Esophagus squamous epithelium (tissue), 5 donors: ENCODE results near the gene CNDP2. TPM values are rescaled to one million over a fixed set of nuclear protein-coding genes. Genes with fewer than 3 reads are reported as not detected.

ENCODE experiments used
- DNase-seq: peaks from one replicate; lab custom pipeline; 2025; lab: John Stamatoyannopoulos, UW
- H3K27ac ChIP-seq, 4 donors: fragments of 200-600 bp; sonication (generic); one replicate each; pipeline ENCODE4 v1.5.1; 2016 to 2019; ENCODE audit warnings: mild to moderate bottlenecking in 1 of 4
- H3K27me3 ChIP-seq, 4 donors: fragments of 200-600 bp; sonication (generic); 1 replicate in 3 of 4; 2 replicates in 1 of 4; pipeline versions ENCODE4 v1.5.1 to v1.6.0; 2017 to 2021; ENCODE audit warnings: antibody characterized with exemption in 1 of 4
- H3K36me3 ChIP-seq, 3 donors: fragments of 200-600 bp; sonication (generic); one replicate each; pipeline ENCODE4 v1.5.1; 2016 to 2019
- H3K4me1 ChIP-seq, 3 donors: fragments of 200-600 bp; sonication (generic); one replicate each; pipeline ENCODE4 v1.5.1; 2017 to 2019
- H3K4me3 ChIP-seq, 4 donors: fragments of 200-600 bp; sonication (generic); 1 replicate in 3 of 4; 2 replicates in 1 of 4; pipeline ENCODE4 v1.5.1; 2016 to 2019; ENCODE audit warnings: mild to moderate bottlenecking in 2 of 4, moderate library complexity in 1 of 4
- H3K9me3 ChIP-seq, 3 donors: fragments of 200-600 bp; sonication (generic); one replicate each; pipeline ENCODE4 v1.5.1; 2016 to 2019
- POLR2A ChIP-seq, 4 donors: fragments of 450-650 bp; IDR thresholded peaks; one replicate each; pipeline ENCODE4 v1.6.1; 2017; ENCODE audit warnings: antibody characterized with exemption in 4 of 4, mild to moderate bottlenecking in 4 of 4, moderate library complexity in 3 of 4
- WGBS, 2 donors: methylation state at CpG; one replicate each; pipeline ENCODE4 v1.1.5; 2018; 5-methylcytosine and 5-hydroxymethylcytosine counted together
- intact Hi-C: fragments of 100-400 bp; cut with DNase I; formaldehyde crosslinking; loops from one replicate; pipeline ENCODE4 v1.15.0; 2022
- total RNA-seq, 4 donors: library from RNA; depleted of rRNA; stranded (reverse); fragments of >200 nt; gene quantifications; one replicate each; pipeline ENCODE4 v1.1.0, GENCODE V29; 2016
- TF ChIP-seq, protein P1 (sequence below), 6 experiments: fragments of 450-650 bp in 4 of 6; fragments of 200-600 bp in 2 of 6; sonication (generic) in 2 of 6; IDR thresholded peaks; one replicate each; pipeline ENCODE4 v1.5.1; 2016 to 2019; ENCODE audit warnings: antibody characterized with exemption in 6 of 6, mild to moderate bottlenecking in 4 of 6, moderate library complexity in 4 of 6
- donor health status: DM: yes; HTN: yes; CAD: no.

The CNDP2 gene
- 100 to 1,000 TPM in 2 of 4 donors, 10 to 100 TPM in 2; 66.6 to 136 (median 87.9) TPM for total RNA-seq

GRCh38 chr18:74495581-74496507 is at the start of gene CNDP2:
Gene CNDP2 (plus strand): TSS chr18:74496363. CDS start chr18:74499974, 3,611 bp downstream.
- peaks cover 17 to 48% (median 23%) of the 10 kb centered on the region in 3 donors for H3K4me1 ChIP-seq
- peak in 3 of 4 donors; percentile 64 to 94 (median 83) for TF ChIP-seq POLR2A (IDR thresholded peaks at IDR 0.05)
- TF ChIP-seq, protein P1, sequence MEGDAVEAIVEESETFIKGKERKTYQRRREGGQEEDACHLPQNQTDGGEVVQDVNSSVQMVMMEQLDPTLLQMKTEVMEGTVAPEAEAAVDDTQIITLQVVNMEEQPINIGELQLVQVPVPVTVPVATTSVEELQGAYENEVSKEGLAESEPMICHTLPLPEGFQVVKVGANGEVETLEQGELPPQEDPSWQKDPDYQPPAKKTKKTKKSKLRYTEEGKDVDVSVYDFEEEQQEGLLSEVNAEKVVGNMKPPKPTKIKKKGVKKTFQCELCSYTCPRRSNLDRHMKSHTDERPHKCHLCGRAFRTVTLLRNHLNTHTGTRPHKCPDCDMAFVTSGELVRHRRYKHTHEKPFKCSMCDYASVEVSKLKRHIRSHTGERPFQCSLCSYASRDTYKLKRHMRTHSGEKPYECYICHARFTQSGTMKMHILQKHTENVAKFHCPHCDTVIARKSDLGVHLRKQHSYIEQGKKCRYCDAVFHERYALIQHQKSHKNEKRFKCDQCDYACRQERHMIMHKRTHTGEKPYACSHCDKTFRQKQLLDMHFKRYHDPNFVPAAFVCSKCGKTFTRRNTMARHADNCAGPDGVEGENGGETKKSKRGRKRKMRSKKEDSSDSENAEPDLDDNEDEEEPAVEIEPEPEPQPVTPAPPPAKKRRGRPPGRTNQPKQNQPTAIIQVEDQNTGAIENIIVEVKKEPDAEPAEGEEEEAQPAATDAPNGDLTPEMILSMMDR (IDR thresholded peaks at IDR 0.05) = peak in 2 of 6 experiments; percentile 5 to 25
- 0% methylated on average over 16 to 40 of the region's 71 CpGs for WGBS, 2 donors
- DNase-seq = peak; percentile 93
- no peaks in the 10 kb centered on the region for H3K27me3 ChIP-seq
- no peaks in the 10 kb centered on the region for H3K9me3 ChIP-seq
- intact Hi-C loops = no loop called here
- H3K36me3 ChIP-seq = no peaks in the 10 kb centered on the region
- H3K27ac ChIP-seq = peak within 1 kb of the TSS; percentile 96 to 98 (median 98)
- peak within 1 kb of the TSS; percentile 82 to 94 (median 90) for H3K4me3 ChIP-seq

DNA sequence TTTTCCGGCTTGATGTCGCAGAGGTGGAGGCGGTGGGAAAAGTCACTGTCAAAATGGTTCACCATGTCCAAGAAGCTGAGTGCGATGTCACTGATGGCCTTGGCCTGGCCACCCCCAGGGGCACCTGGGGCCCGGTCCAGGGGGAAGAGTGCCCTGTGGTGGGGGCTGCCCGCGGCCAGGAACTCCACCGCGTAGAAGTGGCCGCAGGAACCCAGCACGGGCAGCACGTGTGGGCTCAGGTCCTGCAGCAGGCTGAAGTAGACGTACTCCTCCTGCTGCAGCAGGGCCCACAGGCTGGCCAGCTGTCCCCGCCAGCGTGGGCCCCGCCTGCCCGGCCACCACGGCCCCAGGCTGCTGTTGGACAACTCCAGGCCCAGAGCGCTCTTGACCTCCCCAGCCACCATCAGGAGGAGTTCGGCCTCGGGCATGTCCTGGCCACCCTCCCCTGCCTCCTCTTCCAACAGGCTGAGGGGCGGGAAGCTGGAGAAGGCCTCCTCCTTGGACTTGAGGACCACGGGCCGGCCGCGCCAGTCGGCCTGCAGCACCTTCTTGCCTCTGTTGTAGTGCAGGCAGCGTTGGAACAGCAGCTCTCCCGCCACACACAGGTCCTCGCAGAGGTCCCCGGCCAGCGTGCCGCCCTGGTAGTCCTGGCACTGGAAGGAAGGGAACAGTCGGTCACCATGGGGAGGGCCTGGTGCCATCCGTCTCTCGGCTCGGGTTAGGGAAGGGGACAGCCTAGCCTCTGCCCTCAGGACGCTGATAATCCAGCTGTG is 49.3 kb upstream of the CNDP2 start:
- peaks cover 0 to 33% (median 0%) of the 10 kb centered on the region in 4 donors for H3K27me3 ChIP-seq
- H3K27ac ChIP-seq = no peak overlapping the region
- no peaks in the 10 kb centered on the region for H3K36me3 ChIP-seq
- H3K4me1 ChIP-seq = no peaks in the 10 kb centered on the region
- intact Hi-C loops = no loop called here
- DNase-seq = no peak
- H3K4me3 ChIP-seq = no peak overlapping the region
- TF ChIP-seq POLR2A (IDR thresholded peaks at IDR 0.05) = no peak
- TF ChIP-seq, protein P1 (IDR thresholded peaks at IDR 0.05) = no peak
- H3K9me3 ChIP-seq = no peaks in the 10 kb centered on the region
- WGBS, 2 donors = 91 to 96% methylated on average over 4 to 7 of the region's 38 CpGs

DNA sequence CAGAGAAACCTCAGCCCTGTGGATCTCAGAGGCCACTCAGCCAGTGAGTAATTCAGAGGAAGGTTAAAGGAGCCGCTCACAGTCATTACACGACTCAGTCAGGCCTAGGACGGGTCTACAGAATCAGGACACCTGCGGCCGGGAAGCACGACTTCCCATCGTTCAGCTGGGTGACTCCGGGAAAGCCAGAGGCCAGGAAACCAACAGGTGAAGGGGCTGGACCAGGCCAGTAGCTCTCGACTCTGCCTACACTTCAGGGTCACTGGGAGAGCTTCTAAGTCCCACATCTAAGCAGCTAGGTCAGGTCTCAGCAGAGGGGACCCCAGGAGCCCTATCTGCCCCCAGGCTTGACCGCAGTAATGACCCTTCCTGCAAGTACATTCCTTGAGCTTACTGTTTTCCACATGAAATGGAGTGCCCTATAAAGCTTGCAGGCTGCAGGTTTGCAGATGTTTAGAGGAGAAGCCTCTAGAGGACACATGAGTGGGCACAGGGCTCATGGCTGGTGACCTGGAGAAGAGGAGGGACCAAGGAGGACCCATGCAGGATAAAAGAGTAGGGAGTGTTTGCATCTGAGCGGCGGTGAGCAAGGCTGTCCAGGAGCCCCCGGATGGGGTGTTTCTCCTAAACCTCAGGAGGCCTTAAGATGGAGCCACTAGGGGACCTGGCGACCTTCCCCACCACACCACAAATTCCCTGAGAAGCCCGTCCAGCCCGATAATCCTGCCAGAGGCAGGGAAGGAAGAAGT is 48.6 kb upstream of the CNDP2 start:
- peaks cover 0 to 33% (median 0%) of the 10 kb centered on the region in 4 donors for H3K27me3 ChIP-seq
- no peak for DNase-seq
- no peak for TF ChIP-seq POLR2A (IDR thresholded peaks at IDR 0.05)
- TF ChIP-seq, protein P1 (IDR thresholded peaks at IDR 0.05) = no peak
- no peak overlapping the region for H3K27ac ChIP-seq
- no peaks in the 10 kb centered on the region for H3K36me3 ChIP-seq
- no peaks in the 10 kb centered on the region for H3K9me3 ChIP-seq
- WGBS, 2 donors = 79 to 80% methylated on average over 5 to 6 of the region's 16 CpGs
- intact Hi-C loops = no loop called here
- H3K4me1 ChIP-seq = no peaks in the 10 kb centered on the region
- no peak overlapping the region for H3K4me3 ChIP-seq

DNA sequence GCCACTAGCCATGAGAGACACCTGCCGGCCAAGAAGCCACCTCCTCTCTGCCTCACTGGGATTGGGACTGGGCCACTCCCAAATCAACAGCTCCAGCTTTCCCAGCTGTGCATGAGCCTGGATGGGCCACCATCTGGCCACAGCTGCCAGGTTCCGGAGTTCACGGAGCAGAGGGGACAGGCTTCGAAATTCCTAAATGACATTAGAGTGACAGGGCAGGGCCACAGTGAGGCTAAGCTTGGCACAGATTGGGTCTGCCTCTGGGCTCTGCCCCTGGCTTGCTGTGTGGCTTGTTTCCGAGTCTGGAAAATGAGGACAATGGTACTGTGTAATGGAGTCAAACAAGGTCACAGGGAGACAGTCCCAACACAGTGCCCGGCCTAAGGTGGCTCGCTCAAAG is 45.5 kb upstream of the CNDP2 start:
- Histone ChIP-seq H3K27me3 (peaks cover 0 to 51% (median under 1%) of the 10 kb centered on the region in 4 donors), H3K36me3 (no peaks in the 10 kb centered on the region), H3K4me1 (no peaks in the 10 kb centered on the region), H3K9me3 (no peaks in the 10 kb centered on the region), H3K4me3 (no peak overlapping the region), H3K27ac (no peak overlapping the region)
- 88 to 98% methylated on average over 1 to 4 of the region's 7 CpGs for WGBS, 2 donors
- intact Hi-C loops = no loop called here
- TF ChIP-seq, protein P1 (IDR thresholded peaks at IDR 0.05) = no peak
- no peak for TF ChIP-seq POLR2A (IDR thresholded peaks at IDR 0.05)
- no peak for DNase-seq
